Neural progenitor cell (in vitro differentiated cells): Measurements from ENCODE around the gene SLC18B1. TPM values are rescaled to one million over a fixed set of nuclear protein-coding genes. Genes with fewer than 3 reads are reported as not detected.
"Not testable (repeated sequence)": the region's sequence is repeated elsewhere in the genome, so short reads cannot be mapped to it uniquely, and the experiment has no call there.

Experiments
- DNase-seq: peaks from one replicate; pipeline ENCODE4 v3.0.0-alpha.2; 2016; ENCODE audit warnings: low spot score
- H2AFZ ChIP-seq: fragments of 200-600 bp; sonication (generic); replicated peaks from 2 replicates; pipeline ENCODE4 v1.6.1; 2016; ENCODE audit warnings: antibody characterized with exemption
- H3F3A ChIP-seq: fragments of 200-600 bp; sonication (generic); 2 replicates; pipeline ENCODE4 v1.6.1; 2016; ENCODE audit warnings: antibody characterized with exemption, low read depth
- H3K27ac ChIP-seq: fragments of 200-600 bp; sonication (generic); 2 replicates; pipeline ENCODE4 v1.5.1; 2016; ENCODE audit warnings: mild to moderate bottlenecking
- H3K27me3 ChIP-seq: fragments of 200-600 bp; sonication (generic); 2 replicates; pipeline ENCODE4 v1.6.1; 2016; ENCODE audit warnings: mild to moderate bottlenecking, moderate library complexity
- H3K36me3 ChIP-seq: fragments of 200-600 bp; sonication (generic); 2 replicates; pipeline ENCODE4 v1.5.1; 2016
- H3K4me1 ChIP-seq: fragments of 200-600 bp; sonication (generic); 2 replicates; pipeline ENCODE4 v1.6.1; 2016; ENCODE audit warnings: mixed run types
- H3K4me2 ChIP-seq: fragments of 200-600 bp; sonication (generic); 2 replicates; pipeline ENCODE4 v1.6.1; 2016
- H3K4me3 ChIP-seq: fragments of 200-600 bp; sonication (generic); 2 replicates; pipeline ENCODE4 v1.5.1; 2016
- H3K79me2 ChIP-seq: fragments of 200-600 bp; sonication (generic); 2 replicates; pipeline ENCODE4 v1.6.1; 2016; ENCODE audit warnings: low read depth
- H3K9ac ChIP-seq: fragments of 200-600 bp; sonication (generic); 2 replicates; pipeline ENCODE4 v1.6.1; 2016
- H3K9me3 ChIP-seq: fragments of 200-600 bp; sonication (generic); 2 replicates; pipeline ENCODE4 v1.5.1; 2016; ENCODE audit warnings: low read depth
- H4K20me1 ChIP-seq: fragments of 200-600 bp; sonication (generic); 2 replicates; pipeline ENCODE4 v1.6.1; 2016; ENCODE audit warnings: low read depth
- H3K27ac Mint-ChIP-seq: 3 replicates; pipeline ENCODE4 v1.8.0; 2021; ENCODE audit warnings: mixed read lengths
- H3K27me3 Mint-ChIP-seq: 2 replicates; pipeline ENCODE4 v1.8.0; 2022; ENCODE audit warnings: low read depth, mild to moderate bottlenecking, inconsistent platforms, moderate library complexity, mixed read lengths; ENCODE audit not compliant: insufficient read depth
- H3K36me3 Mint-ChIP-seq: 3 replicates; pipeline ENCODE4 v1.8.0; 2021; ENCODE audit warnings: mixed read lengths
- H3K4me1 Mint-ChIP-seq: 3 replicates; pipeline ENCODE4 v1.8.0; 2021; ENCODE audit warnings: mixed read lengths
- H3K4me3 Mint-ChIP-seq: 3 replicates; pipeline ENCODE4 v1.8.0; 2021; ENCODE audit warnings: mild to moderate bottlenecking, moderate library complexity, mixed read lengths
- H3K9me3 Mint-ChIP-seq: 3 replicates; pipeline ENCODE4 v1.8.0; 2020; ENCODE audit warnings: mixed read lengths
- CTCF ChIP-seq: fragments of 200-600 bp; sonication (generic); IDR thresholded peaks from 2 replicates; pipeline ENCODE4 v1.5.1; 2017; ENCODE audit warnings: antibody characterized with exemption, mild to moderate bottlenecking
- EZH2 ChIP-seq: fragments of 200-600 bp; sonication (generic); IDR thresholded peaks from 2 replicates; pipeline ENCODE4 v1.6.1; 2017; ENCODE audit warnings: antibody characterized with exemption, mild to moderate bottlenecking, moderate library complexity
- EZH2phosphoT487 ChIP-seq: fragments of 200-600 bp; sonication (generic); IDR thresholded peaks from 2 replicates; pipeline ENCODE4 v1.6.1; 2017; ENCODE audit warnings: antibody characterized with exemption
- total RNA-seq: library from RNA; depleted of rRNA; stranded (reverse); fragments of >200 nt; gene quantifications from 2 replicates; pipeline ENCODE4 v1.2.3, GENCODE V29; 2015; ENCODE audit warnings: low replicate concordance

SLC18B1 gene
- total RNA-seq, 1 donor from 2014 or later: 4.2 TPM

GRCh38 chr6:132788658-132789395 is 9.6 kb downstream of the SLC18B1 start:
- no peaks in the 10 kb centered on the region for H4K20me1 ChIP-seq
- Mint-ChIP-seq H3K9me3 (peaks cover 3% of the 10 kb centered on the region), H3K4me3 (no peak overlapping the region), H3K27me3 (no peaks in the 10 kb centered on the region), H3K27ac (no peak overlapping the region), H3K36me3 (peaks cover 3% of the 10 kb centered on the region), H3K4me1 (peaks cover 4% of the 10 kb centered on the region)
- H3K9ac ChIP-seq: no peak overlapping the region
- no peaks in the 10 kb centered on the region for H3K79me2 ChIP-seq
- H3K4me3 ChIP-seq: no peak overlapping the region
- TF ChIP-seq EZH2: no peak
- no peak for TF ChIP-seq EZH2phosphoT487
- no peak for TF ChIP-seq CTCF
- H3K4me2 ChIP-seq: no peak overlapping the region
- H3K27ac ChIP-seq: no peak overlapping the region
- H3K36me3 ChIP-seq: no peaks in the 10 kb centered on the region
- H3K27me3 ChIP-seq: no peaks in the 10 kb centered on the region
- no peaks in the 10 kb centered on the region for H3F3A ChIP-seq
- no peaks in the 10 kb centered on the region for H3K9me3 ChIP-seq
- peak overlapping the region; percentile 9 for H2AFZ ChIP-seq
- no peaks in the 10 kb centered on the region for H3K4me1 ChIP-seq
- DNase-seq: no peak

- no peaks in the 10 kb centered on the region for H3K27me3 ChIP-seq
Measured at GRCh38 chr6:132785936-132786335, 12.5 kb downstream of the SLC18B1 start.

DNA sequence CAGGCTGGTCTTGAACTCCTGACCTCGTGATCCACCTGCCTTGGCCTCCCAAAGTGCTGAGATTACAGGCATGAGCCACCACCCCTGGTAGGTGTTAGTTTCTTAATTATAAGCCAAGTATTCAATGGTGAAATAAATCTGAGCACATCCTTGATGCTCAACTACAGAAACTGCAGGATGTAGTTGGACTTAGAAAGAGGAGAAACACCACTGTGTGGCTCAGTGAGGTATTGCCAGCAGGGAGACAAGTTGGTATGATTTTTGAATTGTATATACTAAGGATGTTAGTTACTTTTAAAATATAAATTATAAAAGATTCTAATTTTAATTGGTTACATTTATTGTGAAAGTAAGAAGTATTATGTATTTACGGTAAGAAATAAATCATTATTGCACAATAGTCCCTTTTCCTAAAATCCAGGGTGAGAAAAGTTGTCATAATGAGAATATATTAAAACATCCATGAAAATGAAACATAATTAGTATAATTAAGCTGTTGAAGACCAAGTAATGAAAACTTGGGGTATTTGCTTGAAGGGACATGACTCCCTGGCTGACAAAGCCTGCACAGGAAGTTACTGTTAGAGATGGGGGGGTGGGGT is 17.6 kb downstream of the SLC18B1 start:
- Histone ChIP-seq H3K4me3 (no peak overlapping the region), H4K20me1 (no peaks in the 10 kb centered on the region), H3K4me1 (no peaks in the 10 kb centered on the region), H2AFZ (no peak overlapping the region), H3K36me3 (no peaks in the 10 kb centered on the region), H3K27me3 (no peaks in the 10 kb centered on the region), H3K9ac (no peak overlapping the region), H3K27ac (no peak overlapping the region), H3K79me2 (no peaks in the 10 kb centered on the region), H3K9me3 (no peaks in the 10 kb centered on the region), H3K4me2 (no peak overlapping the region), H3F3A (no peaks in the 10 kb centered on the region)
- peak; percentile 5 for DNase-seq
- Mint-ChIP-seq H3K36me3 (no peaks in the 10 kb centered on the region), H3K27me3 (no peaks in the 10 kb centered on the region), H3K27ac (no peak overlapping the region), H3K4me1 (no peaks in the 10 kb centered on the region), H3K4me3 (no peak overlapping the region), H3K9me3 (no peaks in the 10 kb centered on the region)
- TF ChIP-seq EZH2 (no peak), EZH2phosphoT487 (no peak), CTCF (peak; percentile 36)

More at GRCh38 chr6:132785936-132786335, 12.5 kb downstream of the SLC18B1 start:
- Mint-ChIP-seq H3K27me3 (no peaks in the 10 kb centered on the region), H3K36me3 (peaks cover 3% of the 10 kb centered on the region), H3K9me3 (peaks cover 3% of the 10 kb centered on the region), H3K27ac (no peak overlapping the region), H3K4me1 (peaks cover 4% of the 10 kb centered on the region), H3K4me3 (no peak overlapping the region)
- no peaks in the 10 kb centered on the region for H4K20me1 ChIP-seq
- no peak overlapping the region for H2AFZ ChIP-seq
- H3F3A ChIP-seq: no peaks in the 10 kb centered on the region
- H3K36me3 ChIP-seq: no peaks in the 10 kb centered on the region
- H3K9ac ChIP-seq: no peak overlapping the region
- no peak overlapping the region for H3K4me2 ChIP-seq
- TF ChIP-seq CTCF (no peak), EZH2 (no peak), EZH2phosphoT487 (no peak)
- no peaks in the 10 kb centered on the region for H3K4me1 ChIP-seq
- H3K27ac ChIP-seq: no peak overlapping the region
- no peaks in the 10 kb centered on the region for H3K9me3 ChIP-seq
- H3K4me3 ChIP-seq: no peak overlapping the region
- H3K79me2 ChIP-seq: no peaks in the 10 kb centered on the region
- DNase-seq: no peak

DNA sequence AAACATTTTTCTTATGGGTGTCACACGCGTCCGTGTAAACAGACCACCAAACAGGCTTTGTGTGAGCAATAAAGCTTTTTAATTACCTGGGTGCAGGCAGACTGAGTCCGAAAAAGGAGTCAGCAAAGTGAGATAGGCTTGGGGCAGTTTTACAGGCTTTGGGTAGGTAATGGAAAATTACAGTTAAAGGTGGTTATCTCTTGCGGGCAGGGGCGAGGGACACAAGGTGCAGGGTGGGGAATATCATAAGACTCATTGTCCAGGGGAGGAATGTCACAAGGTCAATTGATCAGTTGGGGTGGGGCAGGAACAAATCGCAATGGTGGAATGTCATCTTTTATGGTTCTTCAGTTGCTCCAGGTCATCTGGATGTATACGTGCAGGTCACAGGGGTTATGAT is 20.6 kb downstream of the SLC18B1 start:
- not testable (repeated sequence) for H3K9me3 ChIP-seq, H3K27ac ChIP-seq, H3K27ac Mint-ChIP-seq, H3F3A ChIP-seq, H3K9me3 Mint-ChIP-seq, H3K4me1 Mint-ChIP-seq, H3K4me3 Mint-ChIP-seq, DNase-seq, H3K27me3 Mint-ChIP-seq, H3K4me1 ChIP-seq, H3K4me3 ChIP-seq, H3K79me2 ChIP-seq, H3K4me2 ChIP-seq, H3K9ac ChIP-seq, H4K20me1 ChIP-seq, H3K36me3 Mint-ChIP-seq, H2AFZ ChIP-seq, H3K36me3 ChIP-seq, H3K27me3 ChIP-seq
